ENCODE measurements around the gene SLC25A21.

Gene SLC25A21

DNA sequence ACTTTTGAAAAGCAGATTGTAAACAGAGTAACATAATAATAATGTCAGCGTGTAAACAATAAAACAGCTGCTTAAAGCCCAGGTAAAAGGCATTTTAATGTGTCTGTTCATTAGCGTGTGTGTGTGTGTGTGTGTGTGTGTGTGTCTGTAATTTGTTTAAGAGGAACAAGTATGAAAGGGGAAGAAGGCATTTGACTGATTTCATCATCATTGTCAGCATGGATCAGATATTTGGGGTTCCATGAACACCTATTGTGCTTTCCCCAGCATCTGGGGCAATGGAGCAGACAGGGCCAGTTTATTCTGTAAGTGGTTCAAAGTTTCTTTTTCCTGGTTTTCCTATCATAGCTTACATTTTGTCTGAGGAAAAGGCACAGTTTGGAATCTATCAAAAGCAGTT lies 28.9 kb downstream of the SLC25A21 start:
- DNase-seq (ENCODE audit: low read depth, low spot score), result no peak

DNA sequence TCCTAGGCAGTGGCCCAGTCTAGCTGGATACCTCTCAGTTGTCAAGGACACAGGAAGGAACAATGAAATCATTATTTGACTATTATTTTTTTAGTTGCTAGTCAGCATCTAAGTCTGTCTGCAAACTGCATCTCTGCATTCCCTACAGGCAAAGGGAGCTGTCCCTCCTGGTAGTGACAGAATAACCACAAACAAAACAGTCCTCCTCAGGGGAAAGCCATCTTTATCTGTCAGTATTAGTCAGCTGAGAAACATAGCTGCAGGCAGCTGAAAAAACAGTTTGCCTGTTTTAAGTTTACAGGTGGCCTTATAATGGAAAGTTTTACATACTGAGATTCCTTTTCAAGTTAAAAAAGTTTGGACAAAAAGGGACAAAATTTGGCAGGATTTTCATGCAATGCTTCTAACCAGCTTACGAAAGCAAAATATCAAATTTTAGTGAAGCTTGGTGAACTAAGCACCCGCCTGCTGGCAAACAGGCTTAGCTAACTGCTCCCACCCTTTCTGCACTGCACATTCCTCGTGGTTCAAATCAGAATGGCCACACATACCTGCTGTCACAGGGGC lies 29.5 kb downstream of the SLC25A21 start:
- DNase-seq (ENCODE audit: low read depth, low spot score), result no peak

DNA sequence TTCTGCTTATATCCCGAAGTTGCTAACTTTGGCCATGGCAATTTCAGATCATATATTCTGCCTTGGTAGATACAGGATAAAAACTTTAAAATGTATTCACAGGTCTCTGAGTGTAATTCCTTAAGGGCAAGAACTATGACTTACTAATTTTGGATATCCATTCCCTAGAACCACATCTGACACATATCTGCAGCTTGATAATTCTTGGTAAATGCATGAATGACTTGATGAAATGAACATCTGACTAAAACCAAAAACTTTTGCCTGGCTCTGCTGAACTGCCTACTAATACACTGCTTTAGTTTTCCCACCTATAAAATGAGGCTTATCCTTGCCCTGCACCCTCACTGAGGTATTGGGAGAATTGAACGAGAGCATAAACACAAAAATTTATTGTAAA lies 32.2 kb downstream of the SLC25A21 start:
- no peak for DNase-seq (ENCODE audit: low read depth, low spot score)

DNA sequence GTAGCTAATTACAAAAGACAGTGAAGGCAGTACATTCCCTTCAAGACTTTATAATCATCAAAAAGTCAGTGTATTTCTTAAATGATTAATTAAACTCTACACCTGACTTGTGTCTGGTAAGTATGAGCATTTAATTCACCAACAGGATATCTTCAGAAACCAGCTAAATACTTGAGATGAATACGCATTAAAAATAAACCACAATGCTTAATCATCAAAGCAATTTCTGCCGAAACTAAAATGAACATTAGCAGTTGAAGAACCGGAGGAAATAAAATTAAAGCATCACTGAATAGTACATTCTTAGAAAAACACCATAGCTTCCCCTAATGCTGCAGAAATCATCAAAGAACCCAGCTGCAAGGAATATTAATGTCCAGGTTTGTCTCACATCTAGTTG lies 32.7 kb downstream of the SLC25A21 start:
- DNase-seq (ENCODE audit: low read depth, low spot score), result no peak

DNA sequence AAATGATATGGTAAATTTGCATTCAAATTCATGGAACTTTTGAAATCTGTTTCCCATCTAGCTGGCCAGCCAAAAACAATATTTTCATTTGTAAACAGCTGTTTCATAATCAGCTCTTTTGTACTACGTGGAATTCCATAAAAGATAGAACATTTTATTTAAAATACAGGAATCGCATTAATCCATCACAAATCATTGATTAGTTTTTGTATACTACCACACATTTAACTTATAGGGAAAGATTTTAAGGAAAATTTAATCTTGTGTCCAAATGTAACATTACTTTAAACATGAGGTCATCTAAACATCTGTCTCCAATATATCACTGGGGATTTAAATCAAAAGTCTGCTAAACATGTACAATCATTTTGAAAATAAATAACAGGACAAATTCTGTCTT lies 33.5 kb downstream of the SLC25A21 start:
- DNase-seq (ENCODE audit: low read depth, low spot score), result no peak

DNA sequence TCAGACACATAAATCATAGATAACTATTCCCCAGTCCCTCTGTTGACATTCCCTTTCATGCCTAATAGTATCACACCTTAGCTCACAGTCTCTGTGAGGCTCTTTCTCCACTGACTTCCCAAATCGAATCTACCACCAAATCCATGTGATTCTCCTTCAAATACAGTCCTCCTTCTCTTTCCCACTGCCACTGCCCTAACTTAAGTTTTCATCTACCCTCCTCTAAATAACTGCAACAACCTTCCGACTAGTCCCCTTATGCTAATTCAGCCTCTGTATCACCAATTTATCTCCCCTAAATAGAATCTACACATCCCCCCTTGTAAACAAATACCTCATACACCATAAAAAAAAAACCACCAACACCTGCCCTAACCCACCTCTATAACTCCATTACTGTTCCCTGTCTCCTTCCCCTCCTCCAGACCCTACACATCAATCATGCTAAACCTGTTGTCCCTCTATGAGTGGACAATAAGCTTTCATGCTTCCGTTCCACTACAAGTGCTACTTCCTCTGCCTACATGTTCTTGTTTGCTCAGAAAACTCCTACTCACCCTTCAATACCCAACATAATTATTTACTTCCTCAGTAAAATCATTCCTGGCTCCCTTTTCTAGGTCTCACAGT lies 39.0 kb downstream of the SLC25A21 start:
- DNase-seq (ENCODE audit: low read depth, low spot score), result no peak

DNA sequence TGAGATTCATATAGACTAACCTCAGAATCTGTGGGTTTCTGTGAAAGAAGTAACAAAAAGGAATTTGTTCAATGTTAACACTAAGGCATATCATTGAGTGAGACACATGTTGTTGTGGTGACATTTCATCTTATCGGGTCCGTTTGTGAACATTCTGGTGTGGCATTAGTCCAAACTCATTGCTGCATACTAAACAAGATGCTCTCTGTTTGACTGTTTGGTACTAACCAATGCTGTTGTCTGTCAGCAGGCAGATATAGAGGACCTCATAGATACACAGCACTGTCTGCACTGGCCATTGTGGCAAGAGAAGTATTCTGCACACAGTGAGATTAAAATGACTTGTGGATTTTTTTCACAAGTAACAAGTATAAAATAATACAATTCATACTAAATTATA lies 41.2 kb downstream of the SLC25A21 start:
- no peak for DNase-seq (ENCODE audit: low read depth, low spot score)

DNA sequence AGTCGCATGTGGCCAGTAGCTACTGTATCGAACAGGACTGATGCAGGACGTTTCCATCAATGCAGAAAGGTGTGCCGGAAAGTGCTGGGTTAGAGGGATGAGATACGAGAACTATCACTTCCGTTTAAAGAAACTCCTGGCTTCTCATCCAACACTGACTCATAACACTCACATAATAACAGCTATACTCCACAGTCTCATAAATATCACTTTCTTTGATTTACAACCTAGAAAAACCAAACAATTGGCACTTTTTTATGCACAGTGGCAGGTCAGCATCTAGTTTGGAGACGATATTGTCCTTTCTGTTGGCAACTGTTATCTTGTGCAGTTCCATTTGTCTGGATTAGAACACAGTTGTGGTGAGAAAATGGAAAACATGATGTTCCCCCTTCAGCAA lies 43.4 kb downstream of the SLC25A21 start:
- no peak for DNase-seq (ENCODE audit: low read depth, low spot score)

DNA sequence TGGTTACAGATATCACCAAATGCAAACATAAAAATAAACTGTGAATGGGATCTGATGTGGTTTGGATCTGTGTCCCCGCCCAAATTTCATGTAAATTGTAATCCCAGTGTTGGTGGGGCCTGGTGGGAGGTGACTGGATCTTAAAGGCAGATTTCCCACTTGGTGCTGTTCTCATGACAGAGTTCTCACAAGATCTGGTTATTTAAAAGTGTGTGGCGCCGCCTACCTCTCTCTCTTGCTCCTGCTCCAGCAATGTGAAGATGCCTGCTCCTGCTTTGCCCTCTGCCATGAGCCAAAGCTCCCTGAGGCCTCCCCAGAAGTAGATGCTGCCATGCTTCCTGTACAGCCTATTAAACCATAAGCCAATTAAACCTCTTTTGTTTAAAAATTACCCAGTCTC lies 47.8 kb downstream of the SLC25A21 start:
- DNase-seq (ENCODE audit: low read depth, low spot score), result no peak

DNA sequence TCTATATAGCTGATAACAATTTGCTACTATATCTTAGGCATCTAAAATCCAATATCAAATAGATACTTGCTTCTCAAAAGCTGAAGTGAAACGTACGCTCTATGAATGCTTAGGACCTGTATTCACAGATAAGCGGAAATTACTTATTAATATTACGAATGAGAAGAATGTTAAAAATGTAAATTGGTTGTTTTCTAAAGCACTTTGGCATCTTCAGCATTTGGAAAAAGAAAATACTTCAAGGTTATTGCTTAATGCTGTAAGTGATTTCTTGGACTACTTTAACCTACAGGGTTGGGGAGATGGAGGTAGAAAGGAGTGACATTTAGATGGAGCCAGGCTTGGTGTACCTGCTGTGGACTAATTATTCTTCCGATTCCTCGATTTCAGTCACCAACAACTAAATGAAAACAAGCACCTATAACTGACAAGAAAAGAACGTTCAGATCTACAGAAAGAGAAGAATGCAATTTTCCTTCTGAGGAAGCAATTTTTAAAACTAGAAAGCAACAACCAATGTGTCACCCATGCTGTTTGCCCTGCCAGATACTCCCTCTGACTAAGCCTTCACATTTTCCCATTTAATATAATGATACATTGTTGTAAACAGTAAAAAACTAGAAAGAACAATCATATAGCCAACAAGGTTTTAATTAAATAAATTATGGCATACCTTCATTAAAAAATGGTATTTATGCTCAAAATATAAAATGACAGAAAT lies 49.3 kb downstream of the SLC25A21 start:
- no peak for DNase-seq (ENCODE audit: low read depth, low spot score)

DNA sequence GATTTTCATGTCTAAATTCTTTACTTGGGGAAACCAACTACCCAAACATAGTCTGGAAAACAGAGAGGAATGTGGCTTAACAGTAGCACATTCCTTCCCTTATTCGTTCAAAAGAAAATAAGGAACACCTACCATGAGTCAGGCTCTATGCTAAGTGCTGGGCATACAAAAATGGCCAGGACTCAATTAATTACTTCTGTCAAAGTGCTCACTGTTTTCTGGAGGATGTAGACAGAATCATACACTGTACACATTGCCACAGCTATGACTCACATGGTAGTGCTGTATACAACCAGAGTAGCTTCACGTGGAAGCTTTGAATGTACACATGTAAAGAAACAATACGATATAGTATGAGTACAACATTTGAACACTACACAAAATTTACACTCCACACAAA lies 50.1 kb downstream of the SLC25A21 start:
- DNase-seq (ENCODE audit: low read depth, low spot score), result no peak

DNA sequence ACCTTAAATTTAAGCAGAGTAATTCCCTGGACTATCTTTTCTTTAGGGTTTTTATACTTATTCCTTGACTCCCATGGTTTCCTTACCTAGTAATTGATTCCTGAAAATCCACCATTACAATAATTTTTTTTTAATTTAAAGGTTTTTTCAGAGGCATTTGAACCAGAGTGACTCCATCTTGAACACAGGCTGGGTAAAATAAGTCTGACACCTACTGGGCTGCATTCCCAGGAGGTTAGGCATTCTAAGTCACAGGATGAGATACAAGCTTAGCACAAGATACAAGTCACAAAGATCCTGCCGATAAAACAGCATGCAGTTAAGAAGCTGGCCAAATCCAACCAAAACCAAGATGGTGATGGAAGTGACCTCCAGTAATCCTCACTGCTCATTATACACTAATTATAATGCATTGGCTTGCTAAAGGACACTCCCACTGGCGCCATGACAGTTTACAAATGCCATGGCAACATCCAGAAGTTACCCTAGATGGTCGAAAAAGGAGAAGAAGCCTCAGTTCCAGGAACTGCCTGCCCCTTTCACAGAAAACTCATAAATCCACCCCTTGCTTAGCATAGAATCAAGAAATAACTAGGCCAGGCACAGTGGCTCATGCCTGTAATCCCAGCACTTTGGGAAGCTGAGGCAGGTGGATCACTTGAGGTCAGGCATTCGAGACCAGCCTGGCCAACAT lies 53.6 kb downstream of the SLC25A21 start:
- no peak for DNase-seq (ENCODE audit: low read depth, low spot score)

DNA sequence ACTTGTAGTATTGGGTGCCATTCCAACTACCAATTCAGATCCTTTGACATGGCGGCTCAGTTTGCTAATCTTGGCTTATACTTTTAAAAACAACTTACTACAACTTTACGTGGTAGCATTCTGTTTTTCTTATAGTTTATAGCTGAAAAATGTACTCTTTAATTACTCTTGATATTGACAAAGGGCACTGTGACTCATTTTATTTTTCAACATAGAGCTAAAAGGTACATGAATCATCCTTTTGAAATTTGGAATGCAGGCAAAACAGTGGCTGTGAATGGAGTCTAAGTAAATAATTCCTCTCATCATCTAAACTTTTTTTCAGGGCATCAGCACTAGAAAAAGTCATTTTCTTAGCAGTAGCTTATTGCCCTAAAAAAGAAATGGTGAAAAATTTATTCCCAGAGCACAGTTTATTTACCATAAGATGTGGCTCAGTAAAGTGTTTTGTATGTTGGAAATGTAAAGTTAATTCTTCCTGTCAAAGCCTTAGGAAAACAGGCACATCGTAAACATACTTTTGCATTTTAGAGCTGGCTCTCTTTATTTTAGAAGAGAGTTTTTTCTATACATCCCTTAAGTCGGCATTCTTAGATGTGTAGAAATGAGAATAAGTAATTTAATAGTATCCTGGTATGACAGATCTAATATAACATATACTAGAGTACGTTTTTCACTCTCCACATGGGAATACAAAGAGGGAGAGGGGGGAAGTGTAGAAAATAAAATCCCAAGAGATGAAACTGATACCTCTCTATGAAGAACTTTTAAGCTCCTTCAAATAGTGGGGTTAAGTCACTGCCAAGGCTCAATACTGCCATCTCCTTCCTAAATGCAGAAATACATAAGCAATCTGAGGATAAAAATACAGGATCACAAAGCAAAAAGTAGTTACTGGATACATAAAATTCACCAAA lies 55.2 kb downstream of the SLC25A21 start:
- DNase-seq (ENCODE audit: low read depth, low spot score), result peak; percentile 51

DNA sequence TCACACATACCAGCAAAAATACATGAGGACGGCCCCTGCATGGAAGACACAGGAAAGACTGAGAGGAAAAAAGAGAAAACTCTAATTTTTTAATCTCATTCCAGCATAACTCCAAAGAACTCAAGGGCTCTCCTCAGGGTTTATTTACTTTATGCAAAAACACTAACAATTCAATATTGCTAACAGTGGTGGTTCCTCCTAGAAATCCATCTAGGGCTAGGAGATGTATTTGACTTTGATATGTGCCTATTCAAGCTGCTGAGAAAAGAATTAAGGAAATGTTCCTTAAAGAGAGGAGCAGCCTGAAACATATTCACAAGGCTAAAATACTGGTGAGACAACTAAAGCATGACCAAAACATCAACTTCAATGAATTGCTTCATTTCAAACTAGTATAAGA lies 57.0 kb downstream of the SLC25A21 start:
- no peak for DNase-seq (ENCODE audit: low read depth, low spot score)

DNA sequence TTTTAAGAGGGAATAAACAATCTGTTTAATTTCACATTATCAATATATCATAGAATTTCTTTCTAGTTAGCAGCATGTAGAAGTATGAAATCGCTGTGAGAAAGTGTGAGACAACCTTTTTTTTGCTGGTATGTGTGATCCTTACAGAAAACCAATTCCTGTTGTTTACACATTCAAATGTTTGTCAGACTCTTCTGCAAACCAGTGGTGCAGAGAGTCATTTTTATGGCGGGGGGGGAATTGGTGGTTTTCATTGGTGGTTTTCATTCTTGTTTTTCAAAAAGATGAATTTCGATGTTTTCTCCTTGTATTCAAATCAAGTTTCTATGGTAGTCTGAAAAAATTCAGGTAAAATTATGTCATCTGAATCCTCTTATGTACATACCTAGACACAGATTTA lies 57.8 kb downstream of the SLC25A21 start:
- DNase-seq (ENCODE audit: low read depth, low spot score), result no peak

DNA sequence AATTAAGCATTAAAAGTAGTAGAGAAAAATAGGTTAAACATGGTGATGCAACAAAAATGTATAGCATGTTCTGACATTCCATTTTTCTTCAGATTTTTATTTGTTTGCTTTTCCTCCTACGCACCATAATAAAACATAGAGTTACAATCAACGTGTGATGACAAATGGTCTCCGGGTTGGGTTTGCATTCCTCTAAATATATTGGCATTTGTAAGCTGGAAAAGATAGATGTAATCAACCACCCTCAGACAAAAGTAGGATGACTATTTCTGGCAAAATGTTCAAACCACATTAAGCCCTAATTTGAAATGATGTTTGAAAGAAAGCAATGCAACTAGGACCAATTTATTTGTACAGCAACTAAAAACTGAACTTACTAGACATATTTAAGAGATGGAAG lies 58.4 kb downstream of the SLC25A21 start:
- DNase-seq (ENCODE audit: low read depth, low spot score), result no peak

DNA sequence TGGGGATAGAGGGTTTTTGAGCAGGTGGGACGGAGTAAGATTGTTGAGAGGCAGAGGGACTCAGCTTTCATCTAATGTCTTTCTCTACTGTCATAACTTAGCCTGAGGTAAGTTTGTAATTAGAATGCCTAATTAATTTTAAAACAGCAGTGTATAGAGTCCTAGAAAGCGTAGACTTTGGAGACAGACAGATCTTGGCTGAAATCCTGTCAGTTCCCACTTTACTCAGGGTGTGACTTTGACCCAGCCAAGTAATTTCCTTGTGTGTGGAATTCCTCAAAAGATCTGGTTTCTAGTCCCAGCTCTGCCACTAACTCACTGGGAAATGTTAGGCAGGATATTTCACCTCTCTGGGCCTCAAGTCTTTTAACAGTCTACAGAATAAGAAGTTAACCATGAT lies 74.3 kb downstream of the SLC25A21 start:
- DNase-seq (ENCODE audit: low read depth, low spot score), result no peak

DNA sequence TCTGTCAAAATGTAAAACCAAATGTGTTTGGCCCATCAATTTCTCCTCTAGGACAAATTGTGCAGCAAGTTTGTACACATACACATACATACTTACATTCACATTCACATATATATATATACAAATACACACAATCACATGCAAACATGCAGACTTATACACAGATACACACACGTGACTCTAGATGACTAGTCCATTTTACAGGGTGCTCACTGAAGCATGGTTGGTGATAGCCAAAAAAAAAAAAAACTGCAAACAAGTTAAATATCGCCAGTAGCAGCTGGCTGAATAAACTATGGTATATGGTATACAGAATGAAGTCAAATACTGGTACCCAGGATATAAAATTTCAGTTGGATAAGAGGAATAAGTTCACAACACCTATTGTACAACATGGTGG lies 77.9 kb downstream of the SLC25A21 start:
- no peak for DNase-seq (ENCODE audit: low read depth, low spot score)

DNA sequence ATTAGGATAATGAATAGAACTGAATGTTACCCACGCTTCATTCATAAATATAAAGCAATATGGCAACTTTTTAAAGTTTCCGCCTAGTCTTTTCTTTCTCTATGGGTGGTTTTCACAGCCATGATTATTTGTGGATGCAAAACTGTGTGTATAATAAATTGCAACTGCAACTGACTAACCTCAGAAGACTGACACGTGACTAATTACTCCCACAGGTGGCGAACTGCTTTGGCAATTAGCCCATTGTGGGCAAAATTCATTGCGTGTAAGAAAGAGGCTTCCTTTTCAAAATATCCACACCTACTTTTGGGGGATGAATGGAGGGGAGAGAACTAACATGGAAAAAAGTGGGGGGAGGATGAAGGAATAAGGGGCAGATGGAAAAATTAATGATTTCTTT lies 79.0 kb downstream of the SLC25A21 start:
- no peak for DNase-seq (ENCODE audit: low read depth, low spot score)

DNA sequence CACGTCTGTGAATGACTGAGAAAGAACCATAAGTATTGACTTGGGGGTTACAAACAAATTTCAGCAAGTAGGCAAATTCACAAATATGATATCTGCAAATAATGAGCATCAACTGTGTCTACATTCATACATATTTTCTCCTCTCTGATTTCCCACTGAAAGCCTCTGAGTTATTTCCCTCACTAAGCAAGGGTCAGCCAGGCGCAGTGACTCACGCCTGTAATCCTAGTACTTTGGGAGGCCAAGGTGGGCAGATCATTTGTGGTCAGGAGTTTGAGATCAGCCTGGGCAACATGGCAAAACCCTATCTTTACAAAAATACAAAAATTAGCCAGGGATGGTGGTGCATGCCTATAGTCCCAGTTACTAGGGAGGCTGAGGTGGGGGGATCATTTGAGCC lies 80.8 kb downstream of the SLC25A21 start:
- DNase-seq (ENCODE audit: low read depth, low spot score), result no peak

DNA sequence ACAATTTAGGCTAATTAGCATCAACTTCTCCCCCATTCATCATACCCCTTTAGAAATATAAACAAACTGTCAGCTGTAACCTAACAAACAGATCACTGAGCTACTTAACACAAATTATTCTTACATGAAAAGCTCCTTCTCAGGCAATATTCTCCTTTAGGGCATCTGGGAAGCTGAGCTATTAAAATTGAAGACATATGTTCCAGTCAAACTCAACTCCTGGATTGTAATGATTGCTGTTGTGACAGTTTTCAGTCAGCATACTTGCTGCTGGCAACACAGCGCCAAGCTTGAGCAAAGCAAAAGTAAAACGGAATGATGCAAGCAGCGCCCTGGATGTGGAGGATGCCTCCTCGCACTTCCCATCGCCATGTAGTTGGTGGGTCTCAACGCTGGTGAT lies 82.4 kb downstream of the SLC25A21 start:
- DNase-seq (ENCODE audit: low read depth, low spot score), result no peak

DNA sequence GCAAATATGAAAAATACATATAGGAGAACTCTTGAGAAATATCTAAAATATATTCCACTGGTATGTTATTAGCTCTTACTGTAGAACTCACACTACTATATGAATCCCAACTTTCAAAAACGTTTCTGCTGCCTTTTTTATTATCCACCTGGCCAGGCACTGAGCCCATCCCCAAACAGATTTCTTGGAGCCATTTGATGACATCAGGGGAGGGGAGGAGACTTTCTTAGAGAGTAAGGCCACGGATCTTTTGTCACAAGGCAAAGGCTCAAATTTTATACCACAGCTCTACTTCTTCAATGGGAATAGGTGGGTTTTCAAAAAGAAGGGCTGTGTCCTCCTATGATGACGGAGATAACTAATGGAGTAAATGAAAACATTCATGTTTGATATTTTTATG lies 83.0 kb downstream of the SLC25A21 start:
- no peak for DNase-seq (ENCODE audit: low read depth, low spot score)
